Suprapubic skin (tissue), 4 donors: Measurements from ENCODE around the gene SFR1. TPM values are rescaled to one million over a fixed set of nuclear protein-coding genes. Genes with fewer than 3 reads are reported as not detected.

ENCODE experiments used
- DNase-seq, 2 donors: peaks; one replicate each; pipeline ENCODE4 v3.0.0-alpha.2; 2019; ENCODE audit warnings: low spot score in 2 of 2
- H3K27ac ChIP-seq: fragments of 200-600 bp; sonication (generic); one replicate; pipeline ENCODE4 v1.5.1; 2019
- H3K27me3 ChIP-seq: fragments of 200-600 bp; sonication (generic); one replicate; pipeline ENCODE4 v1.5.1; 2019
- H3K36me3 ChIP-seq: fragments of 200-600 bp; sonication (generic); one replicate; pipeline ENCODE4 v1.5.1; 2019
- H3K4me1 ChIP-seq: fragments of 200-600 bp; sonication (generic); one replicate; pipeline ENCODE4 v1.5.1; 2019
- H3K4me3 ChIP-seq: fragments of 200-600 bp; sonication (generic); one replicate; pipeline ENCODE4 v1.5.1; 2019; ENCODE audit warnings: mild to moderate bottlenecking
- H3K9me3 ChIP-seq: fragments of 200-600 bp; sonication (generic); one replicate; pipeline ENCODE4 v1.5.1; 2019
- EP300 ChIP-seq: sonication (generic); formaldehyde crosslinking; IDR thresholded peaks from one replicate; pipeline ENCODE4 v1.6.1; 2017; ENCODE audit warnings: antibody characterized with exemption
- POLR2A ChIP-seq, 2 donors: fragments of 450-650 bp; IDR thresholded peaks; one replicate each; pipeline ENCODE4 v1.6.1; 2017; ENCODE audit warnings: antibody characterized with exemption in 2 of 2, mild to moderate bottlenecking in 2 of 2, moderate library complexity in 2 of 2
- POLR2AphosphoS5 ChIP-seq, 3 donors: sonication (generic); formaldehyde crosslinking; IDR thresholded peaks; one replicate each; pipeline ENCODE4 v1.6.1; 2017; ENCODE audit warnings: antibody characterized with exemption in 3 of 3
- WGBS: methylation state at CpG from one replicate; pipeline ENCODE4 v1.1.5; 2018; 5-methylcytosine and 5-hydroxymethylcytosine counted together
- total RNA-seq, 4 donors: library from RNA; depleted of rRNA; stranded (reverse); fragments of >200 nt; gene quantifications; one replicate each; pipeline ENCODE4 v1.1.0, GENCODE V29; 2016
- TF ChIP-seq, protein P1 (sequence below), 2 donors: fragments of 200-600 bp in 1 of 2; fragments of 450-650 bp in 1 of 2; sonication (generic) in 1 of 2; IDR thresholded peaks; one replicate each; pipeline ENCODE4 v1.5.1; 2016 to 2019; ENCODE audit warnings: antibody characterized with exemption in 2 of 2, mild to moderate bottlenecking in 1 of 2, moderate library complexity in 1 of 2

SFR1 gene
- total RNA-seq, 4 donors from 2014 or later, result 4.6 to 10.8 (median 5.6) TPM

DNA sequence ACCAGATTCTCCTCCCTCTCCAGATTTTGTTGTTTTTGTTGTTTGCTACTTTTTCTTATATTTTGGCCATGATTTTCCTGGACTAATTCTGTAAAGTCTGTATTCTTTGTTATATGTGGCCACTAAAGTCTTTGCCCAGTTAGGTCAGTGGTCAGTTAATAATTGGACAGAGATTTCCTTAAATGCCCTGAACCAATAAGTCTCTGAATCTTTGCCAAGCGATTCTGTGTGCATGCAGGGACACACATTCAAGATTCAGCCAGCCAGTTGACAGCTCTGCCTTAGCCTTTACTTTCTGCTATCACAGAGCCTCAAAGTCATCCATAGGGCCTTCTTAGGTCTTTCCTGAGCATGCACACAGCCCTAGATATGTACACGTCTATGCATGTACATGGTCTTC, 25.3 kb upstream of the SFR1 start:
- no peaks in the 10 kb centered on the region for H3K27me3 ChIP-seq
- no peaks in the 10 kb centered on the region for H3K36me3 ChIP-seq
- DNase-seq, result no peak
- H3K9me3 ChIP-seq, result no peaks in the 10 kb centered on the region
- no peak overlapping the region for H3K4me3 ChIP-seq
- peaks cover 6% of the 10 kb centered on the region for H3K4me1 ChIP-seq
- TF ChIP-seq POLR2A (IDR thresholded peaks at IDR 0.05), result no peak
- no peak for TF ChIP-seq EP300
- no peak for TF ChIP-seq POLR2AphosphoS5 (IDR thresholded peaks at IDR 0.05)
- TF ChIP-seq, protein P1, sequence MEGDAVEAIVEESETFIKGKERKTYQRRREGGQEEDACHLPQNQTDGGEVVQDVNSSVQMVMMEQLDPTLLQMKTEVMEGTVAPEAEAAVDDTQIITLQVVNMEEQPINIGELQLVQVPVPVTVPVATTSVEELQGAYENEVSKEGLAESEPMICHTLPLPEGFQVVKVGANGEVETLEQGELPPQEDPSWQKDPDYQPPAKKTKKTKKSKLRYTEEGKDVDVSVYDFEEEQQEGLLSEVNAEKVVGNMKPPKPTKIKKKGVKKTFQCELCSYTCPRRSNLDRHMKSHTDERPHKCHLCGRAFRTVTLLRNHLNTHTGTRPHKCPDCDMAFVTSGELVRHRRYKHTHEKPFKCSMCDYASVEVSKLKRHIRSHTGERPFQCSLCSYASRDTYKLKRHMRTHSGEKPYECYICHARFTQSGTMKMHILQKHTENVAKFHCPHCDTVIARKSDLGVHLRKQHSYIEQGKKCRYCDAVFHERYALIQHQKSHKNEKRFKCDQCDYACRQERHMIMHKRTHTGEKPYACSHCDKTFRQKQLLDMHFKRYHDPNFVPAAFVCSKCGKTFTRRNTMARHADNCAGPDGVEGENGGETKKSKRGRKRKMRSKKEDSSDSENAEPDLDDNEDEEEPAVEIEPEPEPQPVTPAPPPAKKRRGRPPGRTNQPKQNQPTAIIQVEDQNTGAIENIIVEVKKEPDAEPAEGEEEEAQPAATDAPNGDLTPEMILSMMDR (IDR thresholded peaks at IDR 0.05), result no peak
- no peak overlapping the region for H3K27ac ChIP-seq
- WGBS, result 98% methylated on average over 2 of the region's 2 CpGs

DNA sequence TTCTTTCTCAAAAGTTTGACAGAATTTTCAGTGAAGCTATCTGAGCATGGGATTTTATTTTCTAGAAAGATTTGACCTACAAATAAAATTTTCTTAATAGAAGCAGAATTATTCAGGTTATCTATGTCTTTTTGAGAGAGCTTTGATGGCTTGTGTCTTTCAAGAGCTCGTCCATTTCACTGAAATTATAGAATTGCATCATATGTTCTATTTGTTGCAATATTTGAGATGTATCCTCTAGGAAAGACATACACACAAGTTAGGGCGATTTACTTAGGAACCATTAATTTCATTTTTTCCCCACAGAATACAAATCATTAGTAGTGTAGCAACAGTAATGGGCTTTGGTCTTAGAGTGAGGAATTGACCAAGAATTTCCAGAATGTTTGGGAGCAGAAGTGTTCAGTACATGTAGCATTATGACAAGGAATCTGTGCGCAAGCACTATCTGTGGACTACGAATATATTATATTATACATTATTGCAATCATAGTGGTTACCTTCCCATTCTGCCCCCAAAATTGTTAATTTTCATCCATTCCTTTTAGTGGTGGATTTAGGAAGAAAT, 23.5 kb upstream of the SFR1 start:
- no peaks in the 10 kb centered on the region for H3K36me3 ChIP-seq
- H3K4me1 ChIP-seq, result no peaks in the 10 kb centered on the region
- TF ChIP-seq POLR2A (IDR thresholded peaks at IDR 0.05) (no peak), POLR2AphosphoS5 (IDR thresholded peaks at IDR 0.05) (no peak), EP300 (no peak)
- TF ChIP-seq, protein P1 (IDR thresholded peaks at IDR 0.05), result no peak
- 96% methylated on average over 4 of the region's 4 CpGs for WGBS
- no peak overlapping the region for H3K27ac ChIP-seq
- no peak overlapping the region for H3K4me3 ChIP-seq
- H3K9me3 ChIP-seq, result no peaks in the 10 kb centered on the region
- no peak for DNase-seq
- no peaks in the 10 kb centered on the region for H3K27me3 ChIP-seq

DNA sequence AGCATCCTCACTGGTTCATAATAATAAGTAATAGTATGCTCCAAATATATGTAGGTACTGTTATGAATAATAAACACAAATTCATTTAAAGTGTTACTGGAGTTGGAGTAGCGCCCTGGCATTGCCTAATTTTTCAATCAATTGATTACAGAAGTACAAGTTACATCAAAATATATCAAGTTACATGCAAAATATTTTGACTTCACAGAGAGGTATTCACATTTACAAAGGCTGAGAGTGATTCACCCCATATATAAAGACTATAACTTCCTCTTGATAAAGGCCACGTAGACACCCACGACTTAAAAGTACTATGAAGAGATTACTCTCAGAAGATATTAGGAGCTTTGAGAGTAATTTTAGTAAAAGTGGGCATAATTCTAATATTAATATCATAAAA, 22.7 kb upstream of the SFR1 start:
- Histone ChIP-seq H3K9me3 (no peaks in the 10 kb centered on the region), H3K4me1 (no peaks in the 10 kb centered on the region), H3K36me3 (no peaks in the 10 kb centered on the region), H3K4me3 (no peak overlapping the region), H3K27me3 (no peaks in the 10 kb centered on the region), H3K27ac (no peak overlapping the region)
- WGBS, result 82% methylated on average over 3 of the region's 3 CpGs
- no peak for DNase-seq
- TF ChIP-seq POLR2A (IDR thresholded peaks at IDR 0.05) (no peak), POLR2AphosphoS5 (IDR thresholded peaks at IDR 0.05) (no peak), EP300 (no peak)
- TF ChIP-seq, protein P1 (IDR thresholded peaks at IDR 0.05), result no peak

DNA sequence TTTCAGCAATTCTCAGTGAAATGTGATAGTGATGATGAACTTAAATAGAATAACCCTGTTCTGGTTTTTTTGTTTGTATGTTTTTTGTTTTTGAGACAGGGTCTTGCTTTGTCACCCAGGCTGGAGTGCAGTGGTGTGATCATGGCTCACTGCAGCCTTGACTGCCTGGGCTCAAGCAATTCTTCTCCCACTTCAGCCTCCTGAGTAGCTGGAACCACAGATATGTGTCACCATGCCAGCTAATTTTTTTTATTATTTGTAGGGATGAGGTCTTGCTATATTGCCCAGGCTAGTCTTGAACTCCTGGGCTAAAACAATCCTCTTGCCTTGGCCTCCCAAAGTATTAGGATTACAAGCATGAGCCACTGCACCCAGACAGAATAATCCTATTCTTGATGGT, 22.0 kb upstream of the SFR1 start:
- no peaks in the 10 kb centered on the region for H3K4me1 ChIP-seq
- no peak for DNase-seq
- no peak for TF ChIP-seq EP300
- TF ChIP-seq POLR2A (IDR thresholded peaks at IDR 0.05), result no peak
- TF ChIP-seq POLR2AphosphoS5 (IDR thresholded peaks at IDR 0.05), result no peak
- TF ChIP-seq, protein P1 (IDR thresholded peaks at IDR 0.05), result no peak
- no peaks in the 10 kb centered on the region for H3K27me3 ChIP-seq
- H3K9me3 ChIP-seq, result no peaks in the 10 kb centered on the region
- H3K4me3 ChIP-seq, result no peak overlapping the region
- H3K36me3 ChIP-seq, result no peaks in the 10 kb centered on the region
- no peak overlapping the region for H3K27ac ChIP-seq

DNA sequence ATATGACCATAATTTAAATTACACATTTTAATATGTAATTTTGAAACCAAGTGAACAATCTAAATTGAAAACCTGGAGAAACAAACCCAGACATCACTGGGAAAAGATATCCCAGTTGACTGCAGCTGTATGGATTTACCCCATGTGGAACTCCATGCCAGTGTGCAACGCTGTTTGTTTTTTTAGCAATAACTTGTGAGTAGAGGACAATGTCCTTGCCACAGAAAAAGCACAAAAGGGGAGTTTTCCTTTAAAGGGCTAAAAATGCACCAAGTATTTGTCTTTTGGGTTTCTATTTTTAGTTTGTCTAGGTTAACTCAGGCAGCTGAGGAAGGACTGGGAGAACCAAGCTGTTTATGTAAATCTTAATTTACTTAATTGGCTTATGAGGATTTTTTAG, 21.2 kb upstream of the SFR1 start:
- H3K27ac ChIP-seq, result no peak overlapping the region
- no peak for DNase-seq
- TF ChIP-seq POLR2AphosphoS5 (IDR thresholded peaks at IDR 0.05) (no peak), POLR2A (IDR thresholded peaks at IDR 0.05) (no peak), EP300 (no peak)
- TF ChIP-seq, protein P1 (IDR thresholded peaks at IDR 0.05), result no peak
- H3K27me3 ChIP-seq, result no peaks in the 10 kb centered on the region
- no peaks in the 10 kb centered on the region for H3K36me3 ChIP-seq
- H3K4me1 ChIP-seq, result no peaks in the 10 kb centered on the region
- H3K9me3 ChIP-seq, result no peaks in the 10 kb centered on the region
- WGBS, result 0% methylated on average over 1 of the region's 1 CpG
- H3K4me3 ChIP-seq, result no peak overlapping the region
